ENCODE data around the gene HACD3. TPM values are rescaled to one million over a fixed set of nuclear protein-coding genes. Genes with fewer than 3 reads are reported as not detected.

HACD3 gene
- total RNA-seq, 1 donor from 2014 or later: 271 TPM

GRCh38 chr15:65598468-65598867, 68.2 kb downstream of the HACD3 start:
- no peaks in the 10 kb centered on the region for H3K79me2 ChIP-seq (ENCODE audit: low read depth)

GRCh38 chr15:65599677-65600076, 69.4 kb downstream of the HACD3 start:
- no peak overlapping the region for H3K27ac Mint-ChIP-seq
- H3K4me3 ChIP-seq: no peak overlapping the region
- H3K36me3 Mint-ChIP-seq: peaks cover 17% of the 10 kb centered on the region
- peaks cover 11% of the 10 kb centered on the region for H3K36me3 ChIP-seq
- no peak overlapping the region for H3K27ac ChIP-seq
- no peak overlapping the region for H3K9ac ChIP-seq
- H4K20me1 ChIP-seq (ENCODE audit: low read depth): peaks cover under 1% of the 10 kb centered on the region
- H3K4me3 Mint-ChIP-seq: no peak overlapping the region
- peaks cover 2% of the 10 kb centered on the region for H3K4me1 Mint-ChIP-seq
- no peaks in the 10 kb centered on the region for H3K4me1 ChIP-seq
- no peaks in the 10 kb centered on the region for H3K9me3 ChIP-seq (ENCODE audit: low read depth)
- H3K4me2 ChIP-seq: no peak overlapping the region
- H3K27me3 Mint-ChIP-seq (ENCODE audit: insufficient read depth, low read depth): no peaks in the 10 kb centered on the region
- TF ChIP-seq CTCF (IDR thresholded peaks at IDR 0.05) (no peak), EZH2phosphoT487 (IDR thresholded peaks at IDR 0.05) (no peak), EZH2 (IDR thresholded peaks at IDR 0.05) (no peak)
- H3F3A ChIP-seq (ENCODE audit: low read depth): no peaks in the 10 kb centered on the region
- no peak overlapping the region for H2AFZ ChIP-seq (replicated peaks)
- no peaks in the 10 kb centered on the region for H3K79me2 ChIP-seq (ENCODE audit: low read depth)
- DNase-seq (ENCODE audit: low spot score): no peak
- H3K9me3 Mint-ChIP-seq: no peaks in the 10 kb centered on the region
- H3K27me3 ChIP-seq: no peaks in the 10 kb centered on the region

More at GRCh38 chr15:65598468-65598867, 68.2 kb downstream of the HACD3 start:
- Histone ChIP-seq H3K9ac (no peak overlapping the region), H3K36me3 (peaks cover 11% of the 10 kb centered on the region), H3K27ac (no peak overlapping the region), H4K20me1 (ENCODE audit: low read depth) (no peaks in the 10 kb centered on the region), H3F3A (ENCODE audit: low read depth) (no peaks in the 10 kb centered on the region), H2AFZ (replicated peaks) (no peak overlapping the region), H3K27me3 (no peaks in the 10 kb centered on the region), H3K9me3 (ENCODE audit: low read depth) (no peaks in the 10 kb centered on the region), H3K4me2 (no peak overlapping the region), H3K4me1 (no peaks in the 10 kb centered on the region), H3K4me3 (no peak overlapping the region)
- Mint-ChIP-seq H3K9me3 (no peaks in the 10 kb centered on the region), H3K4me3 (no peak overlapping the region), H3K27me3 (ENCODE audit: insufficient read depth, low read depth) (no peaks in the 10 kb centered on the region), H3K4me1 (peaks cover 2% of the 10 kb centered on the region), H3K27ac (no peak overlapping the region), H3K36me3 (peaks cover 18% of the 10 kb centered on the region)
- DNase-seq (ENCODE audit: low spot score): no peak
- TF ChIP-seq EZH2phosphoT487 (IDR thresholded peaks at IDR 0.05) (no peak), EZH2 (IDR thresholded peaks at IDR 0.05) (no peak), CTCF (IDR thresholded peaks at IDR 0.05) (no peak)

- H3K4me1 ChIP-seq: no peaks in the 10 kb centered on the region
- H3K4me3 Mint-ChIP-seq: no peak overlapping the region
- H2AFZ ChIP-seq (replicated peaks): no peak overlapping the region
- no peak overlapping the region for H3K4me3 ChIP-seq
- H3K27me3 Mint-ChIP-seq (ENCODE audit: insufficient read depth, low read depth): no peaks in the 10 kb centered on the region
- H3K4me1 Mint-ChIP-seq: peaks cover 2% of the 10 kb centered on the region
- H3K9me3 ChIP-seq (ENCODE audit: low read depth): no peaks in the 10 kb centered on the region
- H3K27ac ChIP-seq: no peak overlapping the region
- H3K9me3 Mint-ChIP-seq: no peaks in the 10 kb centered on the region
- H3K36me3 Mint-ChIP-seq: peaks cover 9% of the 10 kb centered on the region
- H3K9ac ChIP-seq: no peak overlapping the region
- peaks cover 19% of the 10 kb centered on the region for H3K79me2 ChIP-seq (ENCODE audit: low read depth)
- H4K20me1 ChIP-seq (ENCODE audit: low read depth): peaks cover 6% of the 10 kb centered on the region
- no peaks in the 10 kb centered on the region for H3F3A ChIP-seq (ENCODE audit: low read depth)
- H3K36me3 ChIP-seq: peaks cover 7% of the 10 kb centered on the region
- H3K4me2 ChIP-seq: no peak overlapping the region
- H3K27ac Mint-ChIP-seq: no peak overlapping the region
- H3K27me3 ChIP-seq: no peaks in the 10 kb centered on the region
- TF ChIP-seq CTCF (IDR thresholded peaks at IDR 0.05) (no peak), EZH2 (IDR thresholded peaks at IDR 0.05) (no peak), EZH2phosphoT487 (IDR thresholded peaks at IDR 0.05) (no peak)
- no peak for DNase-seq (ENCODE audit: low spot score)
These were observed 72.9 kb downstream of the HACD3 start for GRCh38 chr15:65603134-65603533.
